ENCODE measurements around the gene ASIC1. TPM values are rescaled to one million over a fixed set of nuclear protein-coding genes. Genes with fewer than 3 reads are reported as not detected.

ASIC1 gene
- total and polyA plus RNA-seq, 2 of the 13 experiments (the other 11 are each of a cell fraction or from before 2014, with no cell fraction given) = 0.44 to 1.5 TPM

GRCh38 chr12:50024805-50025186, 32.6 kb upstream of the ASIC1 start:
- intact Hi-C loops (cut with micrococcal nuclease; ENCODE audit: unreplicated experiment) = loop anchor here (5.0 kb wide), 1 partner anchor 42 kb away; no protein-coding TSS in a partner anchor
- no peaks in the 10 kb centered on the region; a peak in 1 of 5 replicates for H3K27me3 ChIP-seq (ENCODE audit: control insufficient read depth in 1 of 2, insufficient read depth in 2 of 2, low read length in 2 of 2)
- H3K9me3 ChIP-seq (ENCODE audit: low read length) = no peaks in the 10 kb centered on the region
- WGBS (ENCODE audit: low lambda C conversion rate) = 3% methylated on average over 9 of the region's 16 CpGs
- peak overlapping the region; percentile 72 to 100 (median 88) for H3K4me3 ChIP-seq (replicated peaks in 1 of 3; ENCODE audit: insufficient read depth in 1 of 3, low read depth in 2 of 3, low read length in 3 of 3)
- DNase-seq (ENCODE audit: low spot score) (no peak), FAIRE-seq (no peak), ATAC-seq (peak; percentile 66)
- peak overlapping the region; percentile 64 for H3K27ac ChIP-seq (ENCODE audit: extremely low read length, insufficient read depth, low read length)
- H2AFZ ChIP-seq (ENCODE audit: low read length) = no peak overlapping the region
- in situ Hi-C loops (cut with HindIII; ENCODE audit: extremely low pct_ligation_motif_present, low pct_unique_long_range_greater_than_20kb) = no loop called here
- peak overlapping the region; percentile 76 for H3K4me2 ChIP-seq (ENCODE audit: low read depth, low read length)
- peaks cover 60% of the 10 kb centered on the region for H3K4me1 ChIP-seq (ENCODE audit: insufficient read depth, low read length)
- no peaks in the 10 kb centered on the region for H3K36me3 ChIP-seq (replicated peaks in 1 of 2; ENCODE audit: control insufficient read depth in 1 of 2, insufficient read depth in 2 of 2, low read length in 2 of 2)
- H3K9ac ChIP-seq (ENCODE audit: insufficient read depth, low read depth, low read length) = peak overlapping the region; percentile 82
- no peaks in the 10 kb centered on the region for H4K20me1 ChIP-seq (ENCODE audit: insufficient read depth, low read length)
- BruUV-seq (replicated peaks) = TSS peak; percentile 62
- POLR2A ChIA-PET = interaction anchor here (0.6 to 1.2 kb wide), 5 partner anchors 9 to 283 kb away, joined by 3 to 5 read pairs (median 4); partner anchors contain the start of genes COX14 and TMBIM6
- H3K79me2 ChIP-seq (ENCODE audit: insufficient read depth, low read length) = peaks cover 52% of the 10 kb centered on the region
- CTCF ChIA-PET (ENCODE audit: low intra/inter-chr PET ratio, low total read pairs) = no interaction called here
- TF ChIP-seq HOXA7 (CRISPR knock-in tag; IDR thresholded peaks at IDR 0.05) = no peak
- no peak for TF ChIP-seq ZNF121 (CRISPR knock-in tag; IDR thresholded peaks at IDR 0.05)
- no peak for TF ChIP-seq KDM5B (CRISPR knock-in tag; IDR thresholded peaks at IDR 0.05; ENCODE audit: borderline replicate concordance)
- TF ChIP-seq TIGD3 (CRISPR knock-in tag; IDR thresholded peaks at IDR 0.05; ENCODE audit: borderline replicate concordance) = no peak
- TF ChIP-seq ZNF292 (CRISPR knock-in tag; IDR thresholded peaks at IDR 0.05; ENCODE audit: borderline replicate concordance, low read depth) = no peak
- TF ChIP-seq ZNF704 (CRISPR knock-in tag; IDR thresholded peaks at IDR 0.05; ENCODE audit: borderline replicate concordance) = no peak
- TF ChIP-seq MIXL1 (CRISPR knock-in tag; IDR thresholded peaks at IDR 0.05) = no peak
- TF ChIP-seq RBFOX2 (IDR thresholded peaks at IDR 0.05; ENCODE audit: low read depth, low read length) = peak; percentile 11; the same call in 1 of the 2 replicates
- no peak for TF ChIP-seq ZNF784 (CRISPR knock-in tag; IDR thresholded peaks at IDR 0.05; ENCODE audit: borderline replicate concordance)
- TF ChIP-seq SPEN (CRISPR knock-in tag; IDR thresholded peaks at IDR 0.05; ENCODE audit: low read depth) = no peak
- TF ChIP-seq NFE2 (CRISPR knock-in tag; IDR thresholded peaks at IDR 0.05) = no peak
- no peak for TF ChIP-seq ZNF17 (CRISPR knock-in tag; IDR thresholded peaks at IDR 0.05)
- TF ChIP-seq TOE1 (CRISPR knock-in tag; IDR thresholded peaks at IDR 0.05) = no peak; the same call in 1 of the 2 replicates
- no peak for TF ChIP-seq ZNF878 (CRISPR knock-in tag; IDR thresholded peaks at IDR 0.05)
- TF ChIP-seq ZNF564 (CRISPR knock-in tag; IDR thresholded peaks at IDR 0.05) = no peak
- no peak for TF ChIP-seq ZBTB14 (CRISPR knock-in tag; IDR thresholded peaks at IDR 0.05)
- TF ChIP-seq TERF1 (CRISPR knock-in tag; IDR thresholded peaks at IDR 0.05) = no peak
- no peak for TF ChIP-seq ZFY (CRISPR knock-in tag; IDR thresholded peaks at IDR 0.05)

Measured in HepG2 (cell line).